Measurements from ENCODE around the gene LRRC18.

Gene LRRC18

DNA sequence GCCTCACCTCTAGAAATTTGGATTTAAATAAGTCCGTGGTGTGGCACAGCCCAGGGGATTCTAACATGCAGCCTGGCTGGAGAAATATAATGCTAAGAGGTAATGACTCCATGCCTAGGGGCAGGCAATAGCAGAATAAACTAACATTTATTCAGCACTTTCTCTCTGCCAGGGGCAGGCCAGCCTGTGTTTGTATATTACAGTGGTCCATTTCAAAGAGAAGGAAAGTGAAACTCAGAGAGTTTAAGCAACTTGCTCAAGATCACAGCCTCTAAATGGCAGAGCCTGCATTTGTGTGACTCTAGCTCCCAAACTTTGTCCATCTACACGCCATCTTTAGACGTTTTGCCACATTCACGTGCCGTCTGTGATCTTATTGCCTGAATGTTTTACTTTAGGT lies 6.7 kb upstream of the LRRC18 start:
- no peak for DNase-seq (ENCODE audit: low read depth, low spot score)

DNA sequence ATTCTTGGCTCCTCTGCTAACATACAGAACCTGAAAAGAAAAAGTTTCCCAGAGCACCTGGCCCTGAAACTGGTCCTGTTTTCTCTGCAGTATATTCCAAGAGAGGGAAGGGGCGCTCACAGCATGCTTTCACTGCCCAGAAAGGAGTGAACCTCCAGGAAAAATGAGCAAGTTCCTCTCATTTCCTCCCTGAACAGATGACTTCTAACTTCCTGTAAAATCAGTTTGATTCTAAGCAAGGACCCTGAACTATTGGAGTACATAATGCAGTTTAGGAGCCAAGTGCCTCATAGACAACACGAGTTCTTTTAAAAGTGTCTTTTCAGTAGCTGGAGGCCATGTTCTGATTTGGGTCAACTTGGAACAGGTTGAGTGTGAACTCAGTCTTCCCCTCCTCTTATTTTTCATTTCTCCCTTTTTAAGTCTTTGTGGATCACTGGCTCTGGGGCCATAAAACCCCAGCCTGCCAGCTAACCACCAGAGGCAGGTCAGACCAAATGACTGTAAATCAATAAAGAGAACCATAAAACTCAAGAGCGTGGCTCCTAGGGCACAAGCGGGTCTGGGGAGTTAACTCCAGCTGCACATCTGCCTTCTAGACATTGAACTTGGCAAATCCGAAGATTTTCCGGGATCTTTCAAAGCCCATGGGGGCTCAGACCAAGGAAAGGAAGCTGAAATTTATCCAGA lies 5.9 kb upstream of the LRRC18 start:
- no peak for DNase-seq (ENCODE audit: low read depth, low spot score)

DNA sequence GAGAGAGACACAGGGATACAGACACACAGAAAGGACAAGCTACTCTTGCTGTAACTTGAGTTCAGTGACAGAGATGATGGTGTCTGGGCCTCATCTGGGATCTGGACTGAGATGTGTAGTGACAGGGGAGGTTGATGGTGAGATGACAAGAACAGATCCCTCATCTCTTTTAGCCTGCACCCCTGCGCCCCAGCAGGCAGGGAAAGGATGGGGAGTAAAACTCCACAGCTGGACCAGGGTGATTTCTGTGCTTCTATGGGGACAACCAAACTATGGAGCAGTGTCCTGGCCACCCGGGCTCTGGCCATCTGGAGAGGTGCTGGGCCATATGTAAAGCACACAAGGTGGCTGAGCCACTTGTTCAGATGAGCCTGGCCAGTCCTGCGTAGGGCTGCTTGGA lies 4.5 kb upstream of the LRRC18 start:
- no peak for DNase-seq (ENCODE audit: low read depth, low spot score)

DNA sequence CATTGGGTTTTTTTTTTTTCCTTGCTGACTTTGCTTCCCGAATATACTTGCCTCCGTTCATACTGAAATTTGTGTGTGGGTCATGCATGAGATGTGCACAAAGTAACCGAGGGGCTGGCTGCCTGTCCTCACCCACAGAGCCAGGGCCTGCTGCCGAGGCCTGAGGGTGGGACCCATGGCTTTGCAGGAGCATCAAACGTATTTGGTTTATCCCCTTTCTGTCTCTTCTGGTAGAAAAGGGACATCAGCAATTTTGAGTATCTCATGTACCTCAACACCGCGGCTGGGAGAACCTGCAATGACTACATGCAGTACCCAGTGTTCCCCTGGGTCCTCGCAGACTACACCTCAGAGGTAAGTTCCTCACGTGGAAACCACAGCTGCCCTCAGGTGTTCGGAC lies 3.5 kb upstream of the LRRC18 start:
- DNase-seq (ENCODE audit: low read depth, low spot score): no peak

DNA sequence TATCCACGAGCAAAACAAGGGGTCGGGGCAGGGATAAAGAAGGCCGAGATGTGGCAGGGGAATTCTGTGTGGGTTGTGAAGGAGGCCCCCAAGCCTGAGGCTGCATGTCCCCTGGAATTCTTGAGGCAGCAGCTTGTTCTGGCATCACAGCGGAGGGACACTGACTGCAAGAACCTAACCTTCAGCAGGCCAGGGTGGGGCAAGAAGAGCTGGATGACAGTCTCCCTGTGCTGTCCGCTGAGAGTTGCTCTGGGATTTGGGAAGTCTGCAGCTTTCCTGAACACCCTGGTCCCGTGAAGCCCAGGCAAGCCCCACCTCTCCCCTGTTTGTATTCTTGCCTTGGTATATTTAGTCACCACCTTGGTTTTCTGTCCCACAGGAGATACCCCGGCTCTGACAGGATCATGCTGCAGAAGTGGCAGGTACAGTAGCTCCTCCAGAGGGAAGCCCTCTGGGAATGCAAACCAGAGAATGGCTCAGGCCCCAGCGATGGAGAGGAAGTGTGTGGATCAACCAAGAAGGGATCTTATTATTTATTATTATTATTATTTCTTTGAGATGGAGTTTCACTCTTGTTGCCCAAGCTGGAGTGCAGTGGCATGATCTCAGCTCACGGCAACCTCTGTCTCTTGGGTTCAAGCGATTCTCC lies 1.9 kb upstream of the LRRC18 start:
- DNase-seq (ENCODE audit: low read depth, low spot score): no peak

DNA sequence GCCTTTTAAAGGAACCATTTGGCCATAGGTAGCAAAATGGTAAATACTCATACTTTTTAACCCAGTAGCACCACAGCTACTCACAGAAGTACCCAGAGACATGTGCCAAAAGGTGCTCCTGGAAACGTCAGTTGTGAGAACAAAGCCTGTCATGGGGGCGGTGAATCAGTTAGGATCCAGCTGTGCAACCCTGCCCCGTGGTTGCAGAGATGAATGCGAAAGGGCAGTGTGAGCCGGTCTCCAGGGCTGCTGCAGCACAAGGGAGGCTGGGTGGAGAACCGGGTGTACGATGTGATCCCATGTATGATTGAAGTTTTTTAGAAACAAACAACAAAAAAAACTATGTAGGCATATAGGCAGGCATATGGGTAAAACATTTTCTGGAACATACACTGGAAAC lies 1.3 kb upstream of the LRRC18 start:
- DNase-seq (ENCODE audit: low read depth, low spot score): peak; percentile 40

DNA sequence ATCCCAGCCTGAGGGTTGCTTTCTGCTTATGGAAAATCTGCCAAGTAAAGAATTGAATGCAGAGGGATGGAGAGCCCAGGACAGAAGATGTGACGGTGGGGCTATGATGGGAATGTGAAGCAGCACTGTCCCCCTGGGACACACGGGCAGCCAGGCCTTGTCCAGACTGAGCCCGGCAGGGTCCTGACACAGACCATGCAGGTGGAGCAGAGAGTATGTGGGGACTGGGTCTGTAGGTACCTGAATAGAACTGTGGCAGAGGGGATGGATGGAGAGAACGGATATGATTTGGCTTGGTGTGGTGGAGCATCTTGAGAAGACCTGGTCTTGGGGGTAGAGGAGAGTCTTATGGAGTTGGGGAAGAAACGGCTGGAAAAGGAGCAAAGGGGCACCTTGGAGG lies 732 bp upstream of the LRRC18 start:
- DNase-seq (ENCODE audit: low read depth, low spot score): no peak

DNA sequence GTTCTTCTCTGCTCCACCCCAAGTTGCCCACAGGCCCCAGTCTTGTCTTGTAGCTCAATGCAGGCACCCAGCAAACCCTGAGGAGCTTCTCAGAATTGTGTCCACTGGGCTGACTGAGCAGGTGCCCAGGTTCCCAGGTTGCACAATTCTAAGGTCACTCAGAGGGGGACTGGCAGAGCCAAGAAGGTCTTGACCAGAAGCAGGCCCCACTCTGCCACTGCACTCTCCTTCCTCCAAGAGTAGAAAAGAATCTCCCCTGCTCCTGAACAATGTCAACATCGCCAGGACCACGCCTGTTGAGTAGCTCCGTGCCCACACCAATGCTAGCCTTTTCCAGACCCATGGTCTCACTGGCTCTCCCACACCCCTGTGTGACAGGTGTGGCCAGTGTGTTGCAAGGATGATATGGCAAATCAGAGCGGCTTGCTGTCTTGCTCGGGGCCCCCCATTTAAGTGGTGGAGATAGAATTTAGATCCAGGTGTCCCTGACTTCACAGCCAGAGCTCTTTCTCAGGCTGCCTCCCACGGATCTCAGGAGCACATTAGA lies 577 bp downstream of the LRRC18 start:
- DNase-seq (ENCODE audit: low read depth, low spot score): no peak

DNA sequence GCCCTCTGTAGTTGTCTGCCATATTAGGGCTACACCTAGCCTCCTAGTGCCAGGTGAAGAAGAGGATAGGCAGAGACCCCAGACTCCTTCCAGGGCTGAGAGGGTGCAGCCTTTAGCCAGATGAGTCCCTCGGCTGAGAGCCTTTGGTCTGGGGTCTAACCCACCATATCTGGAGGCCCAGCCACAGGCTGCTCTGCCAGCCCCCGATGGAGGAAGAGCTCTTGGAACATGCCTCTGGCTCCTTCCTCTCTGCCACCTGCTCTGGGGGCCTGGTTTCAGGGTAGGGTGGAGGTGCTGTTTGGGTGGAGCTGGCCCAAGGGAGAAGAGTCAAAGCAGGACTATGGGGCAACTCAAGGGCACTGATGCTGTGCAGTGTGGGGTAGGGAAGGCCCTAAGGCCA lies 1.4 kb downstream of the LRRC18 start:
- no peak for DNase-seq (ENCODE audit: low read depth, low spot score)

DNA sequence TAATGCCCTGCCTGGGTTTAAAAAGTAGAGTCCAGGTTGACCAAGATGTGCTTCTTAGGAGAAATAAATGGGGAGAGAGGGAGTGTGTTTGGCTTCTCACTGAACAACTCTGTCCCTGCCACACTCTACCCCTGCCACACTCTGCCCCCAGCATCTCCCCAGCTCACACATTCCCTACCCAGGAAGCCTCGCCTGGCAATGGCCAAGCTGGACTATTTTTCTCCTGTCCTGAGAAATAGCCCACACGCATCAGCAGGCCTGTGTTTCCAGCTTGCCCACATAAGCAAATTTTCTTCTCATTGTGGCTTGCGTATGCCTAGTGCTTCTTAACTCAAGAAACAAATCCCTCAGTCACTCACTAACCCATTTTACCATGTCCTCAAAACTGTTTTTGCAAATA lies 1.8 kb downstream of the LRRC18 start:
- DNase-seq (ENCODE audit: low read depth, low spot score): no peak

DNA sequence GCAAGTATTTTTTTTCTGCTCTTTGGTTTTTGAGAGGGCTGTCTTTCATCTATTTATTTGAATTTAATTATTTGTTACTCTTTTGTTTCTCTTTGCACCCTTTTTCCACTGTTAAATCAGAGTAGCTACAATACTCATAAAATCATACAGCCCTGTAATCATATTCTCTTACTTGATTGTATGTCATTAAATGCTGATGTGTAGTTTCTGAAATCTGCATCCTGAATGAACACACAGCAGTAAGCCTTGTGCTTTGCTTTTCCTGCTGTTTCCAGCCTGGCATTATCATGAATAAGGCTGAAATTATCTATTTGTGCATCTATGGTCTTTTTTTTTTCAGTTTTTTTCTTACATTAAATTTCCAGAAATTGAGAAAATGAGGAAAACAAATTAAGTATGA lies 4.1 kb downstream of the LRRC18 start:
- no peak for DNase-seq (ENCODE audit: low read depth, low spot score)

DNA sequence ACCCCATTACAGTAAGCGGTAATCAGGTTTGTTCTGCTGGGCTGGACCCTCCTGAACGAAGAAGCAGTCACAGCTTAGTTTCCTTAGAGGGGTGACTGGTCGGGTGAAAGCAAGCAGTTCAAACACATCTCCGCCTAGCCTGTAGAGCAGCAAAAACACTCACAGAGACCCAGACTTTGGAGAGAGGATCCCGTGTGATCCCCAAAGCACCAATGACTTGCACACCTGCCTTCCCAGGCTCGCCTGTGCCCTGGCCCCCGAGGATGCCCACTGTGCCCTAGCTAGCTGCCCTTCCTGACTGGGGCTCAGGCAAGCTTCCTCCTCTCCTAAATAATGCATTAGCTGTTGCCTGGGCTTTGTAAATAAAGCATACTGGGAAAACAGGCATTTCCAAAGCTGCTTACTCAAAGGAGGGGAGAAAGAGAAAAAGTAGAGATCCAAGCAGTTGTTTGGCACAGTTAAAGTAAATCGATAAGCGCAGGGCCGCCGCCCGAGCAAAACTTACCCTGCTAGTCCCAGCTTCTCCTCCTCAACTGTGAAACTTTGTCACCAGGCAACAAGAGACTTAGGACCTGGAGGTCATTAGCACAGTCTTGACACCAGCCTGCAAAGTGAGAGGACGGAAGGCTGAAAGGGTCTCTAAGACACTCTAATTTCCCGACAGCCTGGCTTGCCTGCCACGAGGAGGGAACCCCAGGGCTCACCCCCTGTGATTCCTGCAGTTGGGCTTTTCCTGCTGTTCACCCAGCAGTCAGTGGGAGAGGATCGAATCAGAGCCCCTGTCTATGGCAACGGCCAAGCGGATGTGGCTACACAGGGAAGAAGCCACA lies 4.8 kb downstream of the LRRC18 start:
- no peak for DNase-seq (ENCODE audit: low read depth, low spot score)

DNA sequence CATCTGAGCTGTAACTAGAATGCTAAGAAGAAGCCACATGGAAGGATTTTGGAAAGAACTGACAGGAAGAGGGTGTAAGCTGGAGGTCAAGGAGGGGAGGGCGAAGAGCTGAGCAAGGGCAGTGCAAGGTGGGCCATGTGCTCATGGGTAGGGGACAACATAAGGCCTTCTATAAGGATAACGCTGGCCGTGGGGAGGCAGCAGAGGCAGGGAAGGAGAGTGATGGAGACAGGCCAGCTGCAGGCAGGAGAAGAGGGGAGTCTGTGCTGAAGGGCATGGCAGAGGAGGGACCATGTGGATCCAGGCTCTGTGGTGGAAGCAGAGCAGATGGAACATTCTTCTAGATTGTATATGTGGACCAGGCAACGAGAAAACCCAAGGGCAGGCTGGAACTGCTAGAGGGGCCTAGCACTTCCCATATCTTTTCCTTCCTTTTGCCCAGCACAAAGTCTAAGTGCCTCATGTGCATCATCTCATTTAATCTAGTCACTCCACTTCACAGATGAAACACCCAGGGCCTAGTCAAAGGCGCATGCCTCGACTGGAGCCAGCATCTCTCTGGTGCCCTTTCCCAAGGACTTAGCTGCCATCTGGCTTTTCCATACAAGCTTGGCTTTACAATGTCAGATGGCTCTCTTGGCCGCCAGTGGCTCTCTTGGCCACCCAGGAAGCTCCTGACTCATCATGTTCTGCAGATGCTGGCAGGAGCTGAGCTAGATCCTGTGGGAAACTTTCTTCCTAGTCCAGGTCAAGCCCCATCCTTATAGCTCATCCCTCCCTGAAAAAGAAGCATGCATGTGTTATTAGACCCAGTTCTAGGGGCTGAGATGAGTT lies 6.6 kb downstream of the LRRC18 start:
- DNase-seq (ENCODE audit: low read depth, low spot score): no peak

DNA sequence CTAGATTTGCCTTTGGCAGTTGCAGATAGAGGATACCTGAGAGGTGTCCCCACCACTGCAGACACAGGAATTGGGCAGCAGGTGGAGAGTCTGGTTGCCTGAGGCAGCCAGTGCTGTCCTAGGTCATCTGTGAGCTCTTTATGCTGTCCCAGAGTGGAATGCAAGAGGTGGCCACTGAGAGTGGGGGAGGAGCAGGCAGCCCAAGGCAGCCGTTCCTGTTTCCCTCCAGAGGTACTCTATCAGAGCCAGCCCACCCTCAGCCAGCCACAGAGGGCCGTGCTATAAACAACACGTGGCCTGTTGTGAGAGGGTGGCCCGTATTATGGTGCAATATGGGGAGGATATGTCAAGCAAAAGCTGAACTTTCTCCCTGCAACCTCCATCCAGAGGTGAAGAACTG lies 8.5 kb downstream of the LRRC18 start:
- DNase-seq (ENCODE audit: low read depth, low spot score): no peak

DNA sequence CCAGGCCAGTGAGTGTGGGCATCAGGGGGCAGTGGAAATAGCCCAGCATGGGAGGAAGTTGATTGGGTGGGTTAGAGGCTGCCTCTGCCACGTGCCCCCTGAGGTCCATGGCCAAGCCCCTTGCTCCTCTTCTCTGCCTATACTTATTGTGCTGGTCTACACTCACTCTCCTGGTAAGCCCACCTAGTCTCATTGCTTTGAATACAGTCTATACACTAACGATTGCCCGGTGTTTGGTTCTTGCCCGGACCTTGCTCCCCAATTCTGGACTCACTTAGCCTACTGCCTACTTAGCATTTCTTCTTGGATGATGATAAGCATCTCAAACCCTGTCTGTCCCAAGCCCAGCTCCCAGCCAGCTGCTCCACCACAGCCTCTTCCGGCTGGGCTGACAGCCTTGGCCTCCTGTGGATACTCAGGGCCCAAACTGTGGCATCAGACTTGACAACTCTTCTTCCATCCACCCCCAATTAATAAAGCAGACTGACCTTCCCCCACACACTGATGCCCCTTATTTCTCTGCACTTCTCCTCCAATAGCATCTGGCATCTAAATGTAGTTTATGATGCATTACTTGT lies 10.1 kb downstream of the LRRC18 start:
- no peak for DNase-seq (ENCODE audit: low read depth, low spot score)

DNA sequence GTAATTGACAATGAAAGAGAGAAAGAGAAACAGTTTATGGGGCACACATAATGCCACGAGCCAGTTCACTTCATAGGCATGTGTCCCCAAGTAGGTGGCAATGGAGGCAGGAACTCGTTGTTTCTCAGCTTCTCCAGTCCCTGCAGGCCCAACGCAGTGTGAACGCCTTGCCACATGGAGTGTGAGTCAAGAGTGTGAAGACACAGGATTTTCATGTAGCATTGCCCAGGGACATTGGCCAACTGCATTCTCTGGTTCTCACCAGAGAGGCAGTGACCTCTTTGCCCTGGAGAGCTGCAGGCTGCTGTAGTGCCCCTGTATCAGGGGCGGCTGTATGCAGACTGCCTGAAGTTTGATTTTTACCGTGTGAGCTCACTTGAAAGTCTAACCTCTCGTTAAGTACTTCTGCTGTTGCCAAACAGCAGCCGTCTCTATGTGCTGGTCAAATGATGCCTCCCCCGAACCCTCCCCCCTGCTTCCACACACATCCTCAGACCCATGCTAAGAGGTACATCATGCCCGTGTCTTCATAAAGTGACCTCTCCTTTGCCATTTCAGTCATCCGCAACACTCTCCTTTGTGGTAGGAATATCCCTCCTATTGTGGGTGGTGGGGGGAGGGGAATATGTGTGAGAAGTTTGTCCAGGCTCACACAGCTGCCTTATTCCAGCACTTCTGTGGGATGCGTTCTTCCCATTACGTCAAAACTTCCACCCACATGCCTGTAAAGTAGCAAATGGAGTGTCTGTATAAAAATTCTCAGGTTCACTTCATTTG lies 12.7 kb downstream of the LRRC18 start:
- no peak for DNase-seq (ENCODE audit: low read depth, low spot score)

DNA sequence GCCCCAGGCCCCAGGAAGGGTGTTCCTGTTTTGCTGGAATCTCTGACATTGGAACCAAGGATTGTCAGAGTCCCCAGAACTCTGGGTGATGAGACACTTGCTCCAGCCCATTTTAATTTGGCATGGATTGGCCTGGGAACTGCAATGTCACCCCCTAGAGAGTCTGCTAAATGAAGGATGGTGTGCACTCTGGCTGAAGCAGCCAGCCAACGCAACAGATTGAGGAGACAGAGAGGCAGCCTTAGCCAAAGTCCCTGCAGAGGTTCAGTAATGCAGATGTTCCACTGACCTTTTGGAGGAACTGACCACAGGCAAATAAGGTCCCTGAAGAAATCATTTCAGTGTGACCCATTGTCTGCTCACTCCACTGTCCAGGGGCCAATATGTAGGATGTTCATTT lies 13.4 kb downstream of the LRRC18 start:
- DNase-seq (ENCODE audit: low read depth, low spot score): no peak

DNA sequence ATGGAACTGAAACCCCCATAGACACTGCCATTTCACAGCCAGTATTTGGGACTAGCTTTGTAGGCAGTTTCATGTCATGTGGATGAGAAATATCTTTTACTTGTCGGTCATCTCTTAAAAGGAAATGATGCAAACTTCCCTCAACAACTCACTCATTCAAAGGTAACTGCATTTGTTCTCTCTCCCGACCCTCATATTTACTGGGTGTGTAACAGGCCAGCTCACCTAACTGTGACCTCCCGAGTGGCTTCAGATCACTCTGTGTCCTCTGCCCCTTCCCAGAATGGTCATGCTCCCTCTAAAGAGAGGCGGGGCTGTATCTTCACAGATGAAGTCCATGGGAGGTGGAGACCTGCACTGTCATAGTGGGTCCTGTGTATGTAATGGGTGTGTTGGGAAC lies 14.7 kb downstream of the LRRC18 start:
- no peak for DNase-seq (ENCODE audit: low read depth, low spot score)

DNA sequence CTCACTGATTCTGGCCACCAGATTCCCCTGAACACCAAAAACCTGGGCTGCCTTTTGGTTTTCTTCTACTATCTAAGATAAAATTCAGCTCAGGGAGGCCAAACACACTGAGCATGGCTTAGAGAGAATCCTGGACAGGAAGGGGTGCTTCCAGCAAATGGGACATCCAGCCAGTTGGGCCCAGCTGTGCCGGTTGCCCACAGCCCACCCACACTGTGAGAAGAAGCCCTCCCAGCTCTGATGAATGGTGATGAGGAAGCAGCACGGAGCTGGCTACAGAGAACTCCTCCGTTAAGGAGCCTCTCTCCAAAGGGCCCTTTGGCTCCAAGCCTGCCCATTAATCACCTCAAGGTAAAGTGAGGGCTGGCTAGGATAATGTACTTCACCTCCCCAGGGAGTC lies 15.9 kb downstream of the LRRC18 start:
- DNase-seq (ENCODE audit: low read depth, low spot score): no peak

DNA sequence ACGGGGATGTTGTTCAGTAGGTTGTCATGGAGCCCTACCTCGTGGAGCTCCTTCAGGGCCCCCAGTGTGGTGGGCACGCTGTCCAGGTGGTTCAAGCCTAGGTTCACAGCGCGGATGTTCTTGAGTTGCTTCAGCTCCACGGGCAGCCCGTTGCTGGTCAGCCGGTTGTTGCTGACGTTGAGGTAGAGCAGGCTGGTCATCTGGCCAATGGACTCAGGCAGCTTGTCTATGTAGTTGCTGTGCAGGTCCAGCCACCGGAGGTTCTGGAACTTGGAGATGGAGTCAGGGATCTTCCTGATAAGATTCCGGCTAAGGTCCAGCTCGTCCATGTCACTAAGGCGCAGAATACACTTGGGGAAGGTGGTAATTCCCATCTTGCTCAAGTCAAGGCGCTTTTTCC lies 26.0 kb downstream of the LRRC18 start:
- DNase-seq (ENCODE audit: low read depth, low spot score): no peak

DNA sequence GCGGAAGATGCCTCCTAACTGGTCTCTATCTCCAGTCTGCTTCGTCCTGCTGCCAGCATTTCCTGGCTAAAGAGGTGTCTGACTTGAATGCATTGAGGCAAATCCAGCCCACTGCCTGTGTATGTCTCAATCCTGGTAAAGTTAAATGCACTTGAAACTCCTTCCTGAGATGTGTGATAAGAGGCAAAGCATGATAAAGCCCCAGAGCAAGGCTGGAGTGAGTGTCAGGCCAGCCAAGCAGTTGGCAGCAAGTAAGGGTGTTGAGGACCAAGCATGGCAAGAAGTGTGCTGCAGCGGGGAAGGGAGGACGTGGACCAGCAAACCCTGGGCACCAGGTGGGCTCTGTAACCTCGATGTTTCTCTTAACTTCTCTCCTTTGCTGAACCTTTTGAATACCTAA lies 29.1 kb downstream of the LRRC18 start:
- DNase-seq (ENCODE audit: low read depth, low spot score): no peak

All from brain pericyte (primary cell).